Ammon's horn (tissue), 1 donor: ENCODE results near the gene ZNF692.
A peak's percentile ranks its signal among the peaks of the same experiment; 100 is the strongest.

Experiments used
- DNase-seq: peaks from one replicate; pipeline ENCODE4 v3.0.0-alpha.2; 2016; ENCODE audit warnings: low spot score

Gene ZNF692

DNA sequence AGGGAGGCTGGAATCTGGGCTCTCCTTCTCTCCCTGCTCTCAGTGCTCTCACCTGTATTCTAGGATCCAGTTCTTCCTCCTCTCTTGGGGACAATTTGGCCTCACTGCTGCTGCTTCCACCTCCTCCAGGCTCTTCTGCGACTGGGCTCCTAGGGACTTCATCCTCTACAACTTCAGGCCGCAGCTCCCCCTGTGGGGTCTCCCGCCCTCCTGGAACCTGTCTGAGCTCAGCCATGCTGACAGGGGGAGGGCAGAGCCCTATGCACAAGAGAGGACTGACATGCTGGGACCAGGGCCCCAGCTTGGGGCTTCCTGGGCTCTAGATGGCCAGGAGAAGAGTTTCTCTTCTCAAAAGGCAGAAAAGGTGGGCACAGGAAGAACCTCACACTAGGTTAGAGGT is 34.2 kb downstream of the ZNF692 start:
- no peak for DNase-seq

DNA sequence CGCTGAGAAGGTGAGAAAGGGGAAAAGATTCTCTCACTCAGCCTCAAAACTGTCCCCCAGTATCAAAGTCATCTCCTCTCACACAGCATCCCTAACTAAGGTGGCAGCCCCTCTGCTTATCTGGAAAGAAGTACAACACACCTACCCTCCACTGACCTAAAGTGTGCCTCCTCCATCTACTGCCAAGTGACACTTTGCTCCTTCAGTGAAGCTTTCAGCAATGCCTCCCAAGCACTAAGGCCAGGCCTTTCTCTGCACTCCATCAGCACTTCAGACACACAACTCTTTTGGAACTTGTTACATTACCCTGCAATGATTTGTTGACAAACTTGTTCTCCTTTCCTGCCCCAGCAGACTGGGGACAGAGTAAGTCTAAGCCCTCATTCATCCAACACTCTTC is 34.6 kb downstream of the ZNF692 start:
- DNase-seq, result no peak

DNA sequence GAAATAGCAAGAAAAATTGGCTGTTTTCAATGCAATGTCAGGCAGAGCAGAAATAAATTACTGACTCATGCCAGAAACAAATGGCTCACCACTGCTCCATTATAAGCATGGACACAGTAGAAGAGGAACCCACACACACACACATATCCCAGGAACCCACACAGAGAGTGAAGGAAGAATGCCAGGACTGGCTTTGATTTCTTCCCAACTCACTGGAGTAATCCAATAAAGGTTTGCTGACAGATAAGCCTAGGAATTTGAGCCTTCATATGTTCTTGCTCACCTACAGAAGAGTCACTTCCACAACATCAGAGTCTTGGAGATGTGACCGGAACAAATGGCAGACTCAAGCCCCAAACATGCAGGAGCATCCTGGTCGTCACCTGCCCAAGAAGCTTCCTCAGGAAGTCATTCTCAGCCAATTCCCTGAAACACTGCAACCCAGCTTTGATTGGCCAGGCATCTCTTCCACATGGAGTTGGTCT is 35.3 kb downstream of the ZNF692 start:
- peak; percentile 45 for DNase-seq

DNA sequence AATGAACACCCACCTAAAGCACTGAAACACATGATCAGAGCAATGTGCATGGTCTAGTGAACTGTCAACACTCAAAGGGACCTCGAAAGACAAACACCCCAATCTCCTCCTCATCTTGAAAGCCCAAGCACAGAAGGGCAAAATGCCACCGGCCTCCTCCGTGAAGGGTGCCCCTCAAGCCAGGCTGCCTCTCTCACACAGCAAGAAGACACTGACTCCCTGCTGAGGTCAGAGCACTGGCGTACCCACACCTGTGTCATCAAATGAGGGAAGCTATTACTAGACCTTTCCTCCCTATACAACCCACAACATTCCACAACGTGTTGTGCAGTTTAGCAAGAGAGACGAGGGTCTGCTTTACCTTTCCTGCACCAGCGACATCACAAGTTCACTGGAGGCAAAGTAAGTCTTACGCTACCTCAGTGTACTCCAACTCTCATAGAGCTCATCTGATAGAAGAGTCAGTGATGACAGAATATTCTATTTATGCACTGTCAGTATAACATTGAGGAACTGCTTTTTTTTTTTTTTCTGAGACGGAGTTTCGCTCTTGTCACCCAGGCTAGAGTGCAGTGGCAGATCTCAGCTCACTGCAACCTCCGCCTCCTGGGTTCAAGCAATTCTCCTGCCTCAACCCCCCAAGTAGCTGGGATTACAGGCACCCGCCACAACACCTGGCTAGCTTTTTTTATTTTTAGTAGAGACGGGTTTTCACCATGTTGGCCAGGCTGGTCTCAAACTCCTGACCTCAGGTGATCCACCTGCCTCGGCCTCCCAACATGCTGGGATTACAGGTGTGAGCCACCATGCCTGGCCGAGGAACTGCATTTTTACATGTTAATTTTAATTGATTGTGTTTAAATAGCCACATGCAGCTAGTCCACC is 36.5 kb downstream of the ZNF692 start:
- DNase-seq, result no peak

DNA sequence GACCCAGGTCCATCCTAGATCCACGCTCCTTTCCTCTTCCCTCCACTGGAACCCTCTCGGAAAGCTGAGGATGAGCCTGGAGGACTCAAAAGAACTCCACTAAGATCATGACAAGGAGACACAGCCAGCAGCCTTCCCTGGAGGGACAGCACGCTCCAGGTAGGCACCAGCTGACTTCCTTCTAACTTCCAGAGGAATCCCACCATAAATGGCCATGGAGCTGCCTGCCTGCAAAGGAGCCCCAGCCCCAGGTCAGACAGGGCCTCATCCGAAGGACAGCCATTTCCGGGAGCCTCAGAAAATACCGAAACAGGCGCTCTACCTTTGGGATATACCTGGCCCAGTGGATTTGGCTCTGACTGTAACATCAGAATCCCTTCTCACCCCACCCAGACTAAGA is 37.2 kb downstream of the ZNF692 start:
- no peak for DNase-seq

DNA sequence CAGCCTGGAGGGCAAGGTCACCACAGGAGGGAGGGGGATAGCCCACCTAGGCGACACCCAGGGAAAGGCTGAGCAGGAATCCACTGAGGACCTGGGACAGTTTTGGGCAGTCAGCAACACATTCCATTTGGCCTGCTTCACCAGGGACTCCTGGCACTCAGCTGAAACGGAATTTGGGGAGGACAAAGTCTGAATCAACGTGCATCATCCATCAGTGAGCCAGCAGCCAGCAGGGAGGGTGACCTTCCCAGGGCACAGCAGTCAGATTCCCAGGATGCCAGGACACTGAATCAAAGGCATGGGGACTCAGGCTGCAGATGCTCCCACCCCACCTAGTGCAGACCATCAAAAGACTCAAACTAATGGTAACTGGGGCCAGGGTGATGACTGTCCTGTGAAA is 37.8 kb downstream of the ZNF692 start:
- no peak for DNase-seq

DNA sequence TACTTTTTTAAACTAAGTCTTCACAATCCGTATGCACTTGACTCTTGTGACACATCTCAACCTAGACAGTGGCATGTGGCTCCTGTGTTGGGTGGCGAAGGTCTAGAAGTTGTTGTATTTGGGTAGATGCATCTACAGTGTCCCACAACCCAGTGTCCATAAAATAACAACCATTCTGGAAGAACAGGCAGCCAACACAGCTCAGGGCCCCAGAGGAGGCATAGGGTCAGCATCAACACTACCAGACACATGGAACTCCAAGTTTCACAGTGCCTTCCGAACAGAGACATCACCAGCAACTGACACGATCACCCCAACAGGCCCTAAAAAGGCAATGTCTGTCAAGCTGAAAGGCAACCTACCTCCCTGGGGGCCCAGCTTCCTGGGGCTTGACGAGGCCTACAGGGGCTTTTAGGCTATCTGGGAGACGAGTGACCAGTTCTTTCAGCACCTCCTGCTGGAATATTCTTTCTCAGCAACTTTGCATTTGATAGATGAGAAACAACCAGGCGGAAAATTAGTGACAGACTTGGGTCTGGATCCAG is 38.8 kb downstream of the ZNF692 start:
- DNase-seq, result no peak

DNA sequence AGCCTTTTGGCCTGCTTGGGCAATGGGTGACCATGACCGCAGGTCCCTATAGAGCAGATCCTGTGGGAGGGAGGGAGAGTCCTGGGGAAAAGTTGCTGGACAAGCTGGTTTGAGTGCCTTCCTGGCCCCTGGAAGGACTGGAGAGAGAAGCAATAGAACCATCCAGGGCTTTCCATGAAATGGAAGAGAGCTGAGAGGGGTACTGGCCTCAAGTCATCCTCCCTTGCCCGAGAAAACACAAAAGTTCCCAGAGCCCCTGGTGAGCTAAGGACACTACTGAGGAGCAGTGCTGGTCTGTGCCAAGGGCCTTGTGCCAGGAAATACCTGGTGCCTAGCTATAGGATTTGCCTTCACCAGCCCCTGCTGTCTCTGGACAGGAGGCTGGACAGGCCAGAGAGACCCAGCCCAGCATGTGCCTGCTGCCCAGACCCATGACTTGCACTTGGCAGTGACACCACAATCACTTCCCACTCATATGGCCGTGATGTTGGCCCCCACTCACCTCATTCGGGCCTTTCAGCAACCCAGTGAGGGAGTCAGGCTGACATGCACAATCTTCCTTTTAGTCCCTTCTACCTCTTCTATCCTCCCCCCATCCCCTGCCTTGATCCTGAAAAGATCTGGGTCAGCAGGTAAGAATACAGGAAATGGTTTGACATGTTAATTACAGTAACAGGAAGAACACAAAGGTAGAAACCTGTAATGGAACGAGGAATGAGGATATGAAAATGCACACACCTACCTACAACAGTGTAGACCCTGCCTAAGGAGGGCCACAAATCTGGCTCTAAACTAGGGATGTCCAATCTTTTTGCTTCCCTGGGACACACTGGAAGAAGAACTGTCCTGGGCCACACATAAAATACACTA is 40.1 kb downstream of the ZNF692 start:
- DNase-seq, result no peak

DNA sequence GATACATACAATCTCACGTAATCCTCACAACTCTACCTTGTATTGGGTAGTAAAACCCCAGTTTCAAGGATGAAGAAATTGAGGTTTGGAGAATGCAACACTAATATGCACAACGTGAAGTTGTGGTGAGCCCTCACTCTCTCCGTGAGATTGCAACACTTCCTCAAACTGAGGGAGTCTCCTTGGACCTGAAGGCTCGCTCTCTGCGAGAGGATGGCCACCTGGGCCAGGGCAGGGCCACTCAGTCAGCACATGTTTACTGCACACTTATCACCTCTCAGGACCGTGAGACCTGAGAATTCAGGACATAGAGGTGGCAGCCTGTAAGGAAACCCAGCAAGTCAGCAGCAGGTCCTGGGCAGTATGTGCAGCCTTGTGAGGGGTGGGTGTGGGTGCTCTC is 41.8 kb downstream of the ZNF692 start:
- DNase-seq, result no peak

DNA sequence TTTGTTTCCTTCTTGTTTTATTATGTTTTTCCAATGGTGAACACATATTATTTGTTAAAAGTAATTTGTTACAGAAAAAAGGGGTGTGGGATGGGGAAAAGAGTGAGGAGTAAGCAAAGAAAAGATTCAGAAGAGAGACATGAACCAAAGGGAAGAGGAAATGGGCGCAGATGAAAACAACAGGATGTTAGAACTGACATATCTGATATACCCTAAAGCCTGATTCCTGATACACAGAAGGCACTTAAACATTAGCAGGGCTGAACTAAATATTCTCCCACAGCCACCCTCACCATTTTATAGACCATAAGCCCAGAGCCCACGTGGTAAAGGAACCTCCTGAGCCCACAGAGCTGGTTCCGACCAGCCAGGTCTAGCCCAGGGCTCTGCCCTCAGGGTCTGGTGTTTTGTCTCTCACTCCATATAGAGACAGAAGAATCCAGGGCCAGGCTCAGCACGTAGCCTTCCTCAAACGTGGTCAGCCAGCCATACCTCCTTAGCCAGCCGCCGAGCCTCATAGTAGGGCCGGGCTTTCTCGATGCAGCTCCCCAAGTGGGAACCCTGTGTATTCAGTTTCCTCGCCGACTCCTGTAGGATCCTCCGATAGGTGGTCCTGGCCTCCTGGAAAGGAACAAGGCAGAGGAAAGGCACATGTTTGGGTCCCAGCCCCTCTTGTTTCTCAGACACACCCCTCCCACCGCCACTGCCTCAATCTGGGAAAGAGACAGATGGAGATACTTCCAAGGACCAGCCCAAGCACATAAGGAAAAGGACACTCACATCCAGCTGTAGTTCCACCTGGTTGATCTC is 42.6 kb downstream of the ZNF692 start:
- no peak for DNase-seq

DNA sequence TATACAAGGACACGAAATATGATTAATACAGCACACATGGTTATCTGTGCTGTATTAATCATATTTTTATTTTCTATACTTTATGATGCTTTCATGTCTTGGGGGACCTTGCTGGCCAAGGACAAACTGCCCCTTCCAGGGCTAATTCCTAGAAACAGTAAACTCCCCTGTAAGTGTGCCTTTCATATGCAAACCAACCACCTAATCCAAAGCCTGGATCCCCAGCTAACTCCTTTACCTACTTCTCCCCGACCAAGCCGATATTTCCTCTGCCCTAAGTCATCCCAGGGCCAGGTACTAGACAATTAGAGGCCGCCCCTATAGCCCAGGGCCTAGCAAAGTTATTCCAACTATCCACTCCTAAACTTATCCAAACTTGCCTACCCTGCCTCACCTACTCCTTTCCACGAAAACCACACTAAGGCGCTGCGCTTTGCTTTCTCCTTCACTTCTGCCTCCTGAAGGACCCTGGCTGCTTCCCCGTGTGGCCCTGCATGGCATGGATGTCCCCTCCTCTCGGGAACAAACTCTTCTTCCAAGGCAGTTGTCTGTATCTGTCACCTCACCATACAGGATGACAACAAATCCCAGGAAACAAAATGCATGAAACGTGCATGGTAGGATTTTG is 43.4 kb downstream of the ZNF692 start:
- DNase-seq, result no peak

DNA sequence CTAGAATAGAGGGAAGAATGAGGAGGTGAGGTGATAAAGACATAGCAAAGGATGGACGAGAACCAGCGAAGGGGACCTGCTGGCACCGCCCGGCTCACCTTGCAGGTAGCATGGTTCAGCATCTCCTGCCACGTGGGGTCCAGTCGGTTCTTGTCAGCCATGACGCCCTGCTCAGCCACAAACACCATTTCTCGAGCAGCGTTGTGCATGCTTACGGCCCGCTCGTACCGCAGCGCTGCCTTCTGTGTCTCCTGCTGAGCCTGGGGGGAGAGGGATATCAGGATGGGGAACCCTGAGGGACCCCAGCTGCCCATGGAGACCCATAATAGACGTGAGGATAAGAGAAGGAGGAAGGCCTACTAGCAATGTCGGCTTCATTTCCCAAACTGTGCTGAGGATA is 44.5 kb downstream of the ZNF692 start:
- no peak for DNase-seq

DNA sequence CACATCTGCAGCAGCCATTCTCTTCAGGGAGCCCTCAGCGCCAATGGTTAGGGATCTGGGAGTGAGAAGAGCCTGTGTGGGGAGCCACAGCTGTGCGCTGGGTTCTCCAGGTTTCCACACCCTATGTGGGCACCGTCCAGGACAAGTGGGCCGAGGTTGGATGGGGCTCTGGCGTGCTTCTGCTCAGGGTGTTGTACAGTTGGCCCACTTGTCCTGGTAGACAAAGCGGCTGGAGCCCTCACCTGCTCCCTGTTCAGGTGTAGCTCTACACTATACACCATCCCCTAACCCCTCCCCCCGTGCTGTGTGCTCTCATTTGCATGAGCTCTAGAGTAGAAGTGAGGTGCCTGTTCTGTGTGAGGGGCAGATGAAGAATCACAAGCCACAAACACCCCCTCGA is 45.3 kb downstream of the ZNF692 start:
- no peak for DNase-seq

DNA sequence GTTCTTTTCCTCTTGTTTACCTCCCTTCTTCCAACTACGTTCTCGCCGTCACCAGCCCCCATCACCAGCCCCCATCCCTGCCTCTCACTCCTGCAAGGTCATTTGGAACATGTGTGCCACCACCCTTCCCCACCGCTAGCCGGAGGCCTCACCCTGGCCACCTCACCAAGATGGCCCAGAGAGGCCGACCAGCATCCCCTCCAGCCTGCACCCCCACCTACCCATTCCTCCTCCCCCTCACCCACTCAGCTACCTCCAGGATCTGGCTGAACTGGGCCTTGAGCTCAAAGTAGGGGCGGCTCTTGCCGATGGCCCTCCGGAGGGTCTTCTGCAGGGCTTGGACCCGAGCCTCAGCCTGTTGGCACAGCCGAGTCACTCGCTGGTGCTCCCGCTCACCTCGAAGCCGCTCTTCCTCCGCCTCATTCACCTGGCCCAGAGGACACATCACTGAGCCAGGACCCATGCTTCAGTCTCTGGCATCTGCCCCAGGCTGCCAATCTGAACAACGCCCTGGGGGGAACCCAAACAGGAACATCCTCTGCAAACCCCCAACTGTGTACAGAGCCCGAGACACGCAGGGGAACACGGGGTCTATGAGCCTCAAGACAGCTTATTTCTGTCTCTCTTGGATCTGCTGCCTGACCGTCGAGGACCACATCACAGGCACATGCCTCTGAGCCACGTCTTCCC is 46.0 kb downstream of the ZNF692 start:
- DNase-seq, result no peak

DNA sequence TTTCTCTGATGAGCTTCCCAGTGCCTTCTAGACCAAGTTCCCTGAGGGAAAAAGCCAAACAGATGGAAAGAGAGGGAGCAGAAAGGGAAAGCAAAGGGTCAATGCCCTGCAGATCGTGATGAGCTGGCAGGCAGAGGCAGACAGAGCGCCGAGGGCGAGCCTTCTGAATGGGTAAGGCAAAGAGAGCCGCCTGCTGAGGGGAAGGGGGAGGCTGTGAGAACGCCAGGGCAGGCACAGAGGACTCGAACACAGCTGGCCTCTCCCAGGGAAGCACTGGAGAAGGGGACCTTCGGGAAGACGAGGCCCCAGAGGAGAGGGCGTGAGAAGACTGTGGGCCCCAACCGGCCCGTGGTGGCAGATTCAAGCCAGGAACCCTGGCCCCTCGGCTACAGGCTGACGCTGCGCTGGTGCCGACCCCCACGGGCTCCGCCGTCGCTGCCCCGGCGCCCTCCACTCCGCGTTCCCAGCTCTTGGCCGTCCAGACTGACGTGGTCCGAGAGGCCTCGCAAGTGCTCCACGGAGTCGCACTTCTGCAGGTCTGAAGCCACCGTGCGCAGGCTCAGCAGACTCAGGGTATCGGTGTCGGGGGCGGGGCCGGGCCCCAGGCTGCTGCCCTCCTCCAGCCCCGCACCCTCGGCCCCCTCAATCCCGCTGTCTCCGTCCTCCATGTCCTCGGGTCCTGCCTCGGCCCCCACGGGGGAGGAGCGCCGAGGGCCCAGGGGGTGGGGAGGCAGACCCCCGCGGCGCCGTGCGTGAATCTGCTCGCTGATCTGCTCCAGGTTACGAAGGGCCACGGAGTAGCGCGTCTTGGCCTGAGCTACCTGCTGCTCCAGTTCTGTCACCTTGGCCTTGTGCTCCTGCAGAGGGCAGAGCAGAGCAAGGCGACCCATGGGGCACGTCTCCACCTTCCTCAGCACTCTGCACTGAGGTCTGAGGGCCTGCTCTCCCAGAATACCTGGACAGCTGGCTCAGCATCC is 47.1 kb downstream of the ZNF692 start:
- no peak for DNase-seq

DNA sequence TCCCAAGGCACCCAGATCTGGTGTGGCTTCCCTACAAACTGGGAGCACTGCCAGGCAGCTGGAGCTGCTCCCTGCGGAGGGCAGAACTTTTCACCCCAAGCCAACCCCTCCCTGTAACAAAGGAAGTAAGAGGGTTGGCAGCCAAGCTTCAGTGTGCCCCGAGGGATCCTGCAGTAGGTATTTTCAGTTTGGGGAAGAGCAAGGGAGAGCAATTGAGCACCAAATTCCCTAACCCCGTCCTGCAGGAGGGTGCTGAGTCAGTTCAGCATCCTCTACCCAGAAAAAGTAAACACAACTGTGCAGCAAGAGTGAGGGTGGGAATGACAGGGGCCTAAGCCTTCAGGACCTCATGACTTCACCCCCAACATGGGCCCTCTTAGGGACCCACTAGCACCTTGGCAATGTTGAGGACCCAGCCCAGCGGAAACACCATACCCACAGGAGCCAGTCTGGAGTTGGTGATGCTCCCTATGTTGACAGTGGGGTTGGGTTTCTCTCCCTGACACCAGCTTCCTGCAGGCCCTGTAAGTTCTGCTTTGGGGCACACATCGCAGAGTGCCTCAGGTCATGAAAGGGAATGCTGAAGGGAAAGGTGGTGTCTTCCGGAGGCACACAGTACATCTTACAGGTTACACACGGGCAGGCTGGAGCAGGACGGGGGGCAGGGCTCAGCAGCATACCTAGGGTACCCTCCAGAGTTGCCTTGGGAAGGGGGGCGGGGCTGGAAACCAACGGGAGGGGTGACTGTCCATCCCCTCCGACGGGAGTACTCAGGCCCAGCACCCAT is 48.0 kb downstream of the ZNF692 start:
- DNase-seq, result no peak

DNA sequence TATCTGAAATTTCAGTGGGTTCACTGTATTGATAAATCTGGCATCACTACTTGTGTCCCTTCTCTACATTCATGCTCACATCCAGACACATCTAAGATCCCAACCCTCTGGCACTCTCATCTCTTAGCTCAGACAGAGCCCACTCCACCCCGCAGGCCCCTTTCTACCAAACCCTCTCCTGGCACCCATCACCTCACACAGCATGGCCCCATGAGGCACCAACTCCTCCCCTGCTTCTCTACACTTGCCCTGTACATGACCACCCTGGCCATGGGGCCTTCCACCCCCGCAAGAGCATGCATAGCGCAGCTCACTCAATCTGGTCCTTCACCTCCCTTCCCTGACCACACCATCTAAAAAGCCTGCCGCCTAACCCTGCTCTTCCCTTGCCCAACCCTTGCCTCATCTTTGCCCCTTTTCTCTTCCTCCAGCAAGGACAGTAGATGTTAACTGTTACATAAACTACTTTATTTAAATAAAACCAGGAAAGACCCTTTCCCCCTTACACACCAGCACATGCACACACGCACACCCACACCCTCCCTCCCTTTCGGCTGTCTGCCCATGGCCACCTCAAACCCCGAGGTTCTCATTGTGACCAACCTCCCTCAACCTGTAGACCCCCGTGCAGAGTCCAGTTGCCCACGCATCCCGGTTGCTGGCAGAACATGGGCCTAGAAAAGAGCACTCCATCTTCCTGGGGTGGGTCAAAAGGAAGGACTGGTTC is 48.7 kb downstream of the ZNF692 start:
- DNase-seq, result no peak

DNA sequence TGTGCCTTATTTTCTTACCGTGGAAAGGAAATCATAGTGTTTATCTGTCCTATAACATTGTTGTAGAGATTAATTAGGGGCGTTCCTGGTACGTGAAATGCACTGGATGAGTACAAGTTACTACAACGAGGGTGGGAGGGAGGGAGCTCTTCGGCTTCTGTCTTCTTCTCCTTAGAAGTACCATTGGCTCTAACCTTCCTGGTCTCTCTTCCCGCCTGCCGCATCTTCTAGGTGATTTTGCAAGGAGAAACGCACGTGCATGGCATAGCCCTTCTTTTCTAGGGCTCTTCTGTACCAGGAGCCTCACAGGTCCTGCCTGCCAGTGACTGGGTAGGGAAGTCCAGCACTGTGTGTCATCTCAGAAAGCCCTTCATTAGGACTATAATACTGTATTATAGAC is 50.0 kb downstream of the ZNF692 start:
- DNase-seq, result no peak
